CD14-positive monocyte (primary cell): ENCODE measurements around the gene CCDC170. TPM values are rescaled to one million over a fixed set of nuclear protein-coding genes. Genes with fewer than 3 reads are reported as not detected.

Source experiments
- DNase-seq, 3 donors: peaks; one replicate each; pipeline ENCODE4 v3.0.0-alpha.2; 2011 to 2022
- H2AFZ ChIP-seq: 2 replicates; pipeline ENCODE4 v1.6.0; 2012; ENCODE audit warnings: mild to moderate bottlenecking, low read depth, low read length, inconsistent platforms; ENCODE audit not compliant: insufficient read depth, poor library complexity, severe bottlenecking
- H3K27ac ChIP-seq, 2 donors: 1 replicate in 1 of 2; 2 replicates in 1 of 2; pipeline ENCODE4 v1.5.1; 2012 to 2013; ENCODE audit warnings: low read length in 2 of 2, control low read depth in 1 of 2, inconsistent platforms in 1 of 2, low read depth in 1 of 2, mild to moderate bottlenecking in 1 of 2
- H3K27me3 ChIP-seq, 2 donors: one replicate each; pipeline versions ENCODE4 v1.6.0 to v1.6.1; 2011 to 2013; ENCODE audit warnings: low read length in 2 of 2; ENCODE audit not compliant: control insufficient read depth in 2 of 2, insufficient read depth in 2 of 2
- H3K36me3 ChIP-seq, 2 donors: replicated peaks in 1 of 2; 1 replicate in 1 of 2; 2 replicates in 1 of 2; pipeline versions ENCODE4 v1.5.1 to v1.6.1; 2012 to 2013; ENCODE audit warnings: low read length in 2 of 2, control low read depth in 1 of 2, inconsistent platforms in 1 of 2, mild to moderate bottlenecking in 1 of 2; ENCODE audit not compliant: insufficient read depth in 2 of 2, control insufficient read depth in 1 of 2
- H3K4me1 ChIP-seq, 2 donors: 1 replicate in 1 of 2; 2 replicates in 1 of 2; pipeline versions ENCODE4 v1.5.1 to v1.6.1; 2012 to 2013; ENCODE audit warnings: low read length in 2 of 2, control low read depth in 1 of 2, inconsistent platforms in 1 of 2, mild to moderate bottlenecking in 1 of 2, moderate library complexity in 1 of 2; ENCODE audit not compliant: insufficient read depth in 2 of 2, control insufficient read depth in 1 of 2
- H3K4me2 ChIP-seq: replicated peaks from 2 replicates; pipeline ENCODE3; 2012; ENCODE audit warnings: low read length, moderate library complexity, mild to moderate bottlenecking; ENCODE audit not compliant: poor library complexity, severe bottlenecking; ENCODE audit errors: extremely low read depth
- H3K4me3 ChIP-seq, 3 experiments: fragments of 200-600 bp in 1 of 3; sonication (generic) in 1 of 3; replicated peaks in 1 of 3; 1 replicate in 2 of 3; 2 replicates in 1 of 3; pipeline ENCODE4 v1.5.1; 2011 to 2013; ENCODE audit warnings: low read length in 3 of 3, mild to moderate bottlenecking in 3 of 3, control low read depth in 2 of 3, low read depth in 2 of 3, inconsistent platforms in 1 of 3, moderate library complexity in 1 of 3
- H3K79me2 ChIP-seq: 2 replicates; pipeline ENCODE4 v1.6.0; 2012; ENCODE audit warnings: mild to moderate bottlenecking, control low read depth, inconsistent platforms, low read length, moderate library complexity; ENCODE audit not compliant: insufficient read depth
- H3K9ac ChIP-seq: 2 replicates; pipeline ENCODE4 v1.6.0; 2017; ENCODE audit warnings: low read length, mild to moderate bottlenecking; ENCODE audit not compliant: insufficient read depth, poor library complexity, severe bottlenecking
- H3K9me3 ChIP-seq, 2 donors: replicated peaks in 1 of 2; 1 replicate in 1 of 2; 2 replicates in 1 of 2; pipeline versions ENCODE4 v1.5.1 to v1.6.1; 2012 to 2013; ENCODE audit warnings: low read length in 2 of 2, control low read depth in 1 of 2; ENCODE audit not compliant: control insufficient read depth in 1 of 2, insufficient read depth in 1 of 2
- H4K20me1 ChIP-seq: 2 replicates; pipeline ENCODE4 v1.6.0; 2012; ENCODE audit warnings: mild to moderate bottlenecking, low read length, control low read depth, moderate library complexity; ENCODE audit not compliant: insufficient read depth
- H3K27ac Mint-ChIP-seq, 7 donors: one replicate each; pipeline ENCODE4 v1.8.0; 2020; ENCODE audit warnings: mild to moderate bottlenecking in 7 of 7, mixed read lengths in 7 of 7, moderate library complexity in 6 of 7, inconsistent platforms in 2 of 7
- H3K27me3 Mint-ChIP-seq, 3 donors: one replicate each; pipeline ENCODE4 v1.8.0; 2021 to 2022; ENCODE audit warnings: low read depth in 3 of 3, mild to moderate bottlenecking in 3 of 3, mixed read lengths in 3 of 3, moderate library complexity in 3 of 3, inconsistent platforms in 1 of 3
- H3K36me3 Mint-ChIP-seq, 2 donors: one replicate each; pipeline ENCODE4 v1.8.0; 2020; ENCODE audit warnings: mixed read lengths in 2 of 2, inconsistent platforms in 1 of 2, mild to moderate bottlenecking in 1 of 2
- H3K4me1 Mint-ChIP-seq: one replicate; pipeline ENCODE4 v1.8.0; 2020; ENCODE audit warnings: mild to moderate bottlenecking, mixed read lengths
- H3K4me3 Mint-ChIP-seq, 2 donors: one replicate each; pipeline ENCODE4 v1.8.0; 2020; ENCODE audit warnings: mild to moderate bottlenecking in 2 of 2, mixed read lengths in 2 of 2, moderate library complexity in 1 of 2
- H3K9me3 Mint-ChIP-seq, 7 donors: one replicate each; pipeline ENCODE4 v1.8.0; 2020 to 2022; ENCODE audit warnings: mixed read lengths in 7 of 7, mild to moderate bottlenecking in 6 of 7, moderate library complexity in 6 of 7, inconsistent platforms in 2 of 7
- CTCF ChIP-seq: fragments of 200-600 bp; IDR thresholded peaks from one replicate; pipeline ENCODE4 v1.8.0; 2022; ENCODE audit warnings: antibody characterized with exemption, mild to moderate bottlenecking
- WGBS: methylation state at CpG from one replicate; pipeline ENCODE4 v1.1.5; 2013; ENCODE audit warnings: missing lambda C conversion rate; ENCODE audit not compliant: insufficient coverage; 5-methylcytosine and 5-hydroxymethylcytosine counted together
- intact Hi-C, 2 donors: fragments of 100-400 bp; cut with micrococcal nuclease; formaldehyde crosslinking; loops; one replicate each; pipeline versions ENCODE4 v1.15.0 to v1.15.1; 2023
- polyA plus RNA-seq, 3 donors: library from polyadenylated mRNA; depleted of rRNA in 1 of 3; unstranded in 2 of 3; stranded (reverse) in 1 of 3; fragments of 300-500 nt in 2 of 3; fragments of >200 nt in 1 of 3; fragmentation: Illumina TruSeq in 2 of 3; gene quantifications; 1 replicate in 2 of 3; 2 replicates in 1 of 3; pipeline ENCODE4 v1.2.3, GENCODE V29; 2012 to 2021

CCDC170 gene
- polyA plus RNA-seq, 3 donors: 4.2 to 7.0 (median 6.3) TPM

GRCh38 chr6:151651639-151652038, 157.8 kb downstream of the CCDC170 start:
- Histone ChIP-seq H2AFZ (no peak overlapping the region), H3K9me3 (peaks cover 0 to 18% of the 10 kb centered on the region in 2 donors), H3K4me1 (no peaks in the 10 kb centered on the region), H4K20me1 (no peaks in the 10 kb centered on the region), H3K79me2 (no peaks in the 10 kb centered on the region), H3K4me2 (no peak overlapping the region), H3K27me3 (no peaks in the 10 kb centered on the region), H3K4me3 (no peak overlapping the region), H3K9ac (no peak overlapping the region), H3K27ac (no peak overlapping the region), H3K36me3 (no peaks in the 10 kb centered on the region)
- WGBS: 100% methylated on average over 3 of the region's 3 CpGs
- H3K9me3 Mint-ChIP-seq: peaks cover 13 to 26% (median 20%) of the 10 kb centered on the region in 7 donors
- intact Hi-C loops: no loop called here
- H3K27me3 Mint-ChIP-seq: peaks cover 3 to 5% (median 5%) of the 10 kb centered on the region in 3 donors
- no peak for DNase-seq
- H3K4me3 Mint-ChIP-seq: no peak overlapping the region
- no peak for TF ChIP-seq CTCF
- H3K27ac Mint-ChIP-seq: no peak overlapping the region
- H3K36me3 Mint-ChIP-seq: no peaks in the 10 kb centered on the region
- H3K4me1 Mint-ChIP-seq: no peaks in the 10 kb centered on the region

GRCh38 chr6:151652325-151652724, 158.5 kb downstream of the CCDC170 start:
- H2AFZ ChIP-seq: no peak overlapping the region

More at GRCh38 chr6:151652325-151652724, 158.5 kb downstream of the CCDC170 start:
- Histone ChIP-seq H3K79me2 (no peaks in the 10 kb centered on the region), H3K4me3 (no peak overlapping the region), H3K9ac (no peak overlapping the region), H3K4me1 (no peaks in the 10 kb centered on the region), H3K27me3 (no peaks in the 10 kb centered on the region), H3K27ac (no peak overlapping the region), H4K20me1 (no peaks in the 10 kb centered on the region), H3K9me3 (peaks cover 0 to 18% of the 10 kb centered on the region in 2 donors), H3K4me2 (no peak overlapping the region), H3K36me3 (no peaks in the 10 kb centered on the region)
- Mint-ChIP-seq H3K27ac (no peak overlapping the region), H3K36me3 (no peaks in the 10 kb centered on the region), H3K4me1 (no peaks in the 10 kb centered on the region), H3K9me3 (peaks cover 13 to 26% (median 20%) of the 10 kb centered on the region in 7 donors), H3K4me3 (no peak overlapping the region), H3K27me3 (peaks cover 2 to 5% (median 3%) of the 10 kb centered on the region in 3 donors)
- no CpG with 5 or more reads among the region's 2 CpGs for WGBS
- DNase-seq: no peak
- no peak for TF ChIP-seq CTCF
- intact Hi-C loops: no loop called here
